ENCODE data around the gene A1CF. TPM values are rescaled to one million over a fixed set of nuclear protein-coding genes. Genes with fewer than 3 reads are reported as not detected.

The A1CF gene
- total RNA-seq, 1 donor from 2014 or later: not detected

GRCh38 chr10:50861370-50861769 is 24.1 kb downstream of the A1CF start:
- H3K27ac Mint-ChIP-seq (ENCODE audit: unreplicated experiment): no peak overlapping the region
- no peak overlapping the region for H3K4me3 Mint-ChIP-seq (ENCODE audit: unreplicated experiment)
- H3K27me3 Mint-ChIP-seq (ENCODE audit: low read depth): peaks cover 29% of the 10 kb centered on the region
- no peaks in the 10 kb centered on the region for H3K36me3 Mint-ChIP-seq (ENCODE audit: low read depth)
- TF ChIP-seq CTCF (IDR thresholded peaks at IDR 0.05): no peak
- H3K4me1 Mint-ChIP-seq (ENCODE audit: low read depth): no peaks in the 10 kb centered on the region
- H3K9me3 Mint-ChIP-seq (ENCODE audit: low read depth): no peaks in the 10 kb centered on the region
- DNase-seq (ENCODE audit: low spot score): no peak

- no peak for TF ChIP-seq CTCF (IDR thresholded peaks at IDR 0.05)
- no peaks in the 10 kb centered on the region for H3K4me1 Mint-ChIP-seq (ENCODE audit: low read depth)
- no peak for DNase-seq (ENCODE audit: low spot score)
- no peaks in the 10 kb centered on the region for H3K36me3 Mint-ChIP-seq (ENCODE audit: low read depth)
- H3K9me3 Mint-ChIP-seq (ENCODE audit: low read depth): no peaks in the 10 kb centered on the region
- no peak overlapping the region for H3K4me3 Mint-ChIP-seq (ENCODE audit: unreplicated experiment)
- H3K27ac Mint-ChIP-seq (ENCODE audit: unreplicated experiment): no peak overlapping the region
- peaks cover 13% of the 10 kb centered on the region for H3K27me3 Mint-ChIP-seq (ENCODE audit: low read depth)
Measured at GRCh38 chr10:50857579-50857978, 27.8 kb downstream of the A1CF start.

- TF ChIP-seq CTCF (IDR thresholded peaks at IDR 0.05): no peak
- H3K9me3 Mint-ChIP-seq (ENCODE audit: low read depth): no peaks in the 10 kb centered on the region
- H3K36me3 Mint-ChIP-seq (ENCODE audit: low read depth): no peaks in the 10 kb centered on the region
- H3K4me1 Mint-ChIP-seq (ENCODE audit: low read depth): no peaks in the 10 kb centered on the region
- no peak for DNase-seq (ENCODE audit: low spot score)
- H3K27me3 Mint-ChIP-seq (ENCODE audit: low read depth): peaks cover 11% of the 10 kb centered on the region
- no peak overlapping the region for H3K4me3 Mint-ChIP-seq (ENCODE audit: unreplicated experiment)
- no peak overlapping the region for H3K27ac Mint-ChIP-seq (ENCODE audit: unreplicated experiment)
Measured at GRCh38 chr10:50855461-50855860, 30.0 kb downstream of the A1CF start.

GRCh38 chr10:50855015-50855414 is 30.4 kb downstream of the A1CF start:
- Mint-ChIP-seq H3K4me3 (ENCODE audit: unreplicated experiment) (no peak overlapping the region), H3K4me1 (ENCODE audit: low read depth) (peaks cover under 1% of the 10 kb centered on the region), H3K36me3 (ENCODE audit: low read depth) (no peaks in the 10 kb centered on the region), H3K27me3 (ENCODE audit: low read depth) (peaks cover 11% of the 10 kb centered on the region), H3K9me3 (ENCODE audit: low read depth) (no peaks in the 10 kb centered on the region), H3K27ac (ENCODE audit: unreplicated experiment) (no peak overlapping the region)
- no peak for DNase-seq (ENCODE audit: low spot score)
- TF ChIP-seq CTCF (IDR thresholded peaks at IDR 0.05): no peak

GRCh38 chr10:50853557-50853956 is 31.9 kb downstream of the A1CF start:
- Mint-ChIP-seq H3K4me3 (ENCODE audit: unreplicated experiment) (no peak overlapping the region), H3K36me3 (ENCODE audit: low read depth) (no peaks in the 10 kb centered on the region), H3K9me3 (ENCODE audit: low read depth) (no peaks in the 10 kb centered on the region), H3K27ac (ENCODE audit: unreplicated experiment) (no peak overlapping the region), H3K4me1 (ENCODE audit: low read depth) (peaks cover 4% of the 10 kb centered on the region), H3K27me3 (ENCODE audit: low read depth) (peaks cover 6% of the 10 kb centered on the region)
- no peak for DNase-seq (ENCODE audit: low spot score)
- TF ChIP-seq CTCF (IDR thresholded peaks at IDR 0.05): no peak

Data from chondrocyte (in vitro differentiated cells).